ENCODE measurements around the gene LAP3.

DNA sequence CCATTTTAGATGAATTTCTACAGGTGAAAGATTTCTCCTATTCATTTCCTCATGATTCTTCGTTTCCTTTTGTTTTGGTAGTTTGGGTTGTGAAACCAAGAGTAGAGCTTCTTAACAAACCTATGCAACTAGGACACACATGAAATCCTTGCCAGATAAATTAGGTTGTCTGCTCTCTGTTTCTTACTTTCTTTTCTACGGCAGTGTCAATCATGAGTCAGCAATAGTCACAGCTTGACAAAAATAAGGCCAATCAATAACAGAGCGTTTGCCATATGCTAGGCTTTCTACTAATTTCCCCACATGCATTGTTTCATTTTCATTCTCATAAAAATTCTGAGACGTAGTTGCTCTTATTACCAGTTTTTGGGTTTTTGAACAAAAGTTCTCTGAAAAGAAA is 41.8 kb upstream of the LAP3 start:
- no peak for TF ChIP-seq CTCF (IDR thresholded peaks at IDR 0.05; ENCODE audit: low read depth, low read length)
- TF ChIP-seq, protein P1, sequence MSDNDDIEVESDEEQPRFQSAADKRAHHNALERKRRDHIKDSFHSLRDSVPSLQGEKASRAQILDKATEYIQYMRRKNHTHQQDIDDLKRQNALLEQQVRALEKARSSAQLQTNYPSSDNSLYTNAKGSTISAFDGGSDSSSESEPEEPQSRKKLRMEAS (IDR thresholded peaks at IDR 0.05; ENCODE audit: low read depth, low read length) = no peak
- TF ChIP-seq POLR2A (IDR thresholded peaks at IDR 0.05; ENCODE audit: extremely low read depth, insufficient read length) = no peak
- TF ChIP-seq MYC (IDR thresholded peaks at IDR 0.05; ENCODE audit: low read depth, low read length) = no peak
